H1 (cell line): ENCODE results near the gene CFAP20.

Source experiments
- CBX8 ChIP-seq: fragments of 300-800, 300-1000 bp; sonication (generic); IDR thresholded peaks from 2 replicates; pipeline ENCODE4 v1.7.1; 2016; ENCODE audit warnings: low read depth, low read length, borderline replicate concordance
- CTCF ChIP-seq, 3 experiments: IDR thresholded peaks; 1 replicate in 2 of 3; 2 replicates in 1 of 3; pipeline versions ENCODE4 v1.5.1 to v1.6.1; 2011; ENCODE audit warnings: low read length in 3 of 3, mild to moderate bottlenecking in 3 of 3, inconsistent platforms in 2 of 3, low read depth in 1 of 3, moderate library complexity in 1 of 3; ENCODE audit not compliant: insufficient read depth in 1 of 3; ENCODE audit errors: control extremely low read depth in 1 of 3
- EP300 ChIP-seq, 2 experiments: IDR thresholded peaks; 1 replicate in 1 of 2; 2 replicates in 1 of 2; pipeline ENCODE4 v1.6.1; 2011 to 2012; ENCODE audit warnings: low read depth in 2 of 2, low read length in 2 of 2, mild to moderate bottlenecking in 2 of 2, borderline replicate concordance in 1 of 2, inconsistent platforms in 1 of 2, moderate library complexity in 1 of 2
- EZH2 ChIP-seq: fragments of 200-600 bp; sonication (generic); IDR thresholded peaks from 2 replicates; pipeline ENCODE4 v1.7.1; 2012; ENCODE audit warnings: low read depth, mild to moderate bottlenecking, moderate library complexity, low read length, inconsistent platforms; ENCODE audit not compliant: severe bottlenecking
- RNF2 ChIP-seq: fragments of 200-900, 300-1000 bp; sonication (generic); IDR thresholded peaks from 2 replicates; pipeline ENCODE4 v1.7.1; 2016; ENCODE audit warnings: borderline replicate concordance, low read depth, mild to moderate bottlenecking, antibody characterized with exemption, low read length; ENCODE audit not compliant: poor library complexity, severe bottlenecking; ENCODE audit errors: missing control alignments
- USF2 ChIP-seq: IDR thresholded peaks from 2 replicates; pipeline ENCODE4 v1.6.1; 2011; ENCODE audit warnings: low read length, improper control_type of control experiment

GRCh38 chr16:58074657-58075056 lies 54.5 kb downstream of the CFAP20 start:
- TF ChIP-seq EZH2 (no peak), CTCF (IDR thresholded peaks at IDR 0.05; ENCODE audit: control extremely low read depth in 1 of 3, insufficient read depth in 1 of 3, low read depth in 1 of 3, low read length in 3 of 3) (no peak), EP300 (IDR thresholded peaks at IDR 0.05; ENCODE audit: borderline replicate concordance in 1 of 2, low read depth in 2 of 2, low read length in 2 of 2) (no peak), RNF2 (no peak), USF2 (no peak), CBX8 (no peak)
